Subcutaneous adipose tissue (tissue), 4 donors: ENCODE data around the gene PTGES3. TPM values are rescaled to one million over a fixed set of nuclear protein-coding genes. Genes with fewer than 3 reads are reported as not detected.

Source experiments
- small RNA-seq: library from RNA; depleted of rRNA; stranded (forward); fragments of <200 nt; gene quantifications from one replicate; pipeline ENCODE3, GENCODE V24; 2016
- total RNA-seq, 4 donors: library from RNA; depleted of rRNA; stranded (reverse); fragments of >200 nt; gene quantifications; one replicate each; pipeline ENCODE4 v1.1.0, GENCODE V29; 2016
- TF ChIP-seq, protein P1 (sequence below): fragments of 450-650 bp; IDR thresholded peaks from one replicate; pipeline ENCODE4 v1.5.1; 2016; ENCODE audit warnings: low read depth, mild to moderate bottlenecking, control low read depth, antibody characterized with exemption, moderate library complexity

PTGES3 gene
- total RNA-seq, 4 donors from 2014 or later, result 87.4 to 145 (median 96.2) TPM

DNA sequence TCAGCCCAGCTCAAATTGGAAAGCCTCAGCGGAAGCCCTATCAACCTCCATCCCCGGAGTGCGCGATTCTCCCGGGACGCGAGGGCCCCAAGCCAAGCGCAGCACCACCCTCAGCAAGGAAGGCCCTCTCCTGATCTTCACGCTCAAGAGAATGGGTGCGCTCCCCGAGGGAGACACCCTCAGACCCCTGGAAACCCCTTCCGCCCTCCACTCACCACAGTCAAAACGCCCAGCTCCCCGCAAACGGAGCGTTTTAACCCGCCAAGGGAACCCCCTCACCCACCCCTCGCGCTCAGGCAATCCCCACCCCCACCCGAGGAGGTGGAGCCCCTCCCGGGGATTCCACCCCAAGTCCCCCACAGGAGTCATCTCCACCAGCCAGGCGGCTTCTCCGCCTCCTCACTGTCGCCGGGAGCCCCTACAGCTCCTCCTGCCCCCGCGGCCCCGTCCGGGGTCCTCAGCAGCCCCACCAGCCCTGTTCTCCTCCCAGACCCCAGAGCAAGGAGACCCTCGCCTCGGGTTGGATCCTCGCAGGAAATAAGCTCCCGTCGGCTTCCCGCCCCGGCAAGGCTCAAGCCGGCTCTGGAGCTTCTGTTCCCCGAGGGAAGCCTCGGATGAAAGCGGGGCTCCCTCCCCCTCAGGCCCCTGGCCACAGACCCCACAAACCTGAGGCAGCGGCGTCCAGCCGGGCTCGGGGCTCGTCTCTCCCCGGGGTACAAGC, 58.5 kb downstream of the PTGES3 start:
- TF ChIP-seq, protein P1, sequence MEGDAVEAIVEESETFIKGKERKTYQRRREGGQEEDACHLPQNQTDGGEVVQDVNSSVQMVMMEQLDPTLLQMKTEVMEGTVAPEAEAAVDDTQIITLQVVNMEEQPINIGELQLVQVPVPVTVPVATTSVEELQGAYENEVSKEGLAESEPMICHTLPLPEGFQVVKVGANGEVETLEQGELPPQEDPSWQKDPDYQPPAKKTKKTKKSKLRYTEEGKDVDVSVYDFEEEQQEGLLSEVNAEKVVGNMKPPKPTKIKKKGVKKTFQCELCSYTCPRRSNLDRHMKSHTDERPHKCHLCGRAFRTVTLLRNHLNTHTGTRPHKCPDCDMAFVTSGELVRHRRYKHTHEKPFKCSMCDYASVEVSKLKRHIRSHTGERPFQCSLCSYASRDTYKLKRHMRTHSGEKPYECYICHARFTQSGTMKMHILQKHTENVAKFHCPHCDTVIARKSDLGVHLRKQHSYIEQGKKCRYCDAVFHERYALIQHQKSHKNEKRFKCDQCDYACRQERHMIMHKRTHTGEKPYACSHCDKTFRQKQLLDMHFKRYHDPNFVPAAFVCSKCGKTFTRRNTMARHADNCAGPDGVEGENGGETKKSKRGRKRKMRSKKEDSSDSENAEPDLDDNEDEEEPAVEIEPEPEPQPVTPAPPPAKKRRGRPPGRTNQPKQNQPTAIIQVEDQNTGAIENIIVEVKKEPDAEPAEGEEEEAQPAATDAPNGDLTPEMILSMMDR, result no peak

DNA sequence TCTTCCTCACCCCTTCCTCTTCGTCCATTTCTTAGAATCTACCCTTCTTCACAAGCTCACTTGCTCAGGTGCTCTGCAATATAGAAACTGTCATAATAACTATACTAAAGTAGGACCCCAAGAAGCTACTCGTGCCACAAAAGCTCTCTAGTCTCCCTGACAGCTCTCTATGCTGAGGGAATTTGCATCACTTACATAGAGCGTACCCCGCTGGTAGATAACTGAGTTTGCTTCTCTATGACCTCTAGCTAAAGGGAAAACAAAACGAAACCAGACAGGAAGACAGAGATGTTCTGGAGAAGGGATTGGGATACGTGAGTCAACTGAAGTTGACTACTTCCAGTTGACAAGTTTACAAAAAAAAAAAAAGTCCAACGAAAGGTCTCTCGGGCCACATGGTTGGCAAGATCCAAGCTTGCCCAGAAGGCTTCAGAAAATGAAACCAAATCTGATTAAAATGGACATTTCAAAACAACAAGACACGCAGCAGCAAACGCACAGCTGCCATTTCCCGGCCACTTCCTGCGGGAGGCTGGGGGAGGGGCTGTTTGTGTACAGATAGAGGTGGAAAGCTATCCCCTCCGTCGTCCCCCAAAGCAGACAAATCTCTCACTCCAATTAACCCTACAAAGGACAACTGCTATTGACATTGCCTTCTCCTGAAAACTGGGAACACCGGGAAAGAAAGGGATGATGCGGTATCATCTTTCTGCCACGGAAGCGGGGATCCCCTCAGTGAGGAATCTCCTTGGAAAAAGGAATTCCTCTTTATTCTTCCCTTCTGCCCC, 59.2 kb downstream of the PTGES3 start:
- TF ChIP-seq, protein P1, result no peak

DNA sequence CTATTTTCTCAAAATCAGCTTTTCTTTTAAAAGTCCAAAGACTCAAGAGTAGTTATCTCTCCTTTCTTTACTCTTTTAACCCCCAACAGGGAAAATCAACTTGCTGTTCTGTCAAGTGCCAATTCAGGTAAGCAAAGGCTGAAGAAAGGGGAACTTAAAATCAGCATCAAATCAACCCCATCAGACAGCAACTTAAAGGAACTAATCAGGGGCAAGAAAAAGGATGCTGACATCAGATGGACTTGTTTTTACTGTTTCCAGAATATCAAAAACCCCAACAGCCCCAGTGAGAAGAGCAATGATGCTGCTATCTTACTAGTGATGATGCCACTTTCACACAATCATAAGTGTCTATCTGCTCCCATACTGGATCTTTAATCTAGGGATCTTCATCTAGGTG, 61.4 kb downstream of the PTGES3 start:
- TF ChIP-seq, protein P1, result no peak

DNA sequence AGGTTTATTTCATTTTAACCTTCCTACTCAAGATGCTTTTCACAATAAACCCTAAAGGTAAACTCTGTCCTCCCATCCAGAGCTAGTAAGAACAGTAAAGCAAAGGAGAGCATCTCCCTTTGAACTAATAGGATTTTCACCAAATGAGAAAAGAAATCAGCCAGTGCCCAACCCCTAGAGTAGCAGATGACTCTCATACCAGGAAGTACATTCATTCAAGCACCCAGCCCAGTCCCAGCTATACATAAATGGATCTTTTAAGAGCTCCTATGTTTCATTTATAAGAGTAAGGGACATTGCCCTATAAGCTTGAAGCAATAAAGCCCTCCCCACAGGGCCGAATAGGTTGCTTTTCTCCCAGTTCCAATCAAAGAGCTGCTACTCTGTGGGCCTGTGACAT, 65.5 kb downstream of the PTGES3 start:
- TF ChIP-seq, protein P1, result no peak

DNA sequence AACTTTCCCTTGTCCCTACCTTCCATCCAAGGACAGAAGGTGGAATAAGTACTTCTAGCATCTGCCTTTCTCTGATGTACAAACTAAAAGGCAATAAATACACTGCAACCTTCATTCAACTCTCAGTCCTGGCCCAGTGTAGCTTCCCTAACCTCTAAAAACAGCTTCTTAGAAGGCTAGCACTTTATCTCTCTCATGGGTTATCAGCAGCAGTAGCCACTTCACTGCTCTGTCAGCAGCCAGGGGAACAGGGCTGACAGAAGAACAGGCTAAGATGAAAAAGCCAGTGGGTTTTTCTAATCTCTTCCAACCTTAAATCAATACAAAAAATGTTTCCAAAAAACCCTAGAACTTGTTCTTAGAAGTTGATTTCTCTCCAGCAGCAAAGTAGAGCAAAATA, 71.2 kb downstream of the PTGES3 start:
- TF ChIP-seq, protein P1, result no peak

DNA sequence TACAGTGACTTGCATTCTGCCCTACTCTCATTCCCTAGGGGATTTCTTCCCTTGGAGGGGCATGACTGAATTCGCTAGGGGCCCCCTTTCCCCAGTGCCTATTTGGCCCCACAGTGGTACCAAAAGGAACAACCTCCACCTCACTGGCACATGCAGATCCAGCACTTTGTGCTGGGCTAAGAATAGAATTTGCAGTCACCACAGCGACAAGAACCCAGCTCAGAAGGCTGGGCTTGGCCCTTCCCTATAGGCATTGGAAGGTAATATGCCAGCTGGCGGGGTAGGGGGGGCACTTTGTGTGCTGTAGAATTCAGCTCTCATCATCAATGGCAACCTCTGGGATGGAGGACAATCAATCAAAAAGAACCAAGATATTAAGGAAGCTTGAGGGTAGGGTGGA, 71.8 kb downstream of the PTGES3 start:
- TF ChIP-seq, protein P1, result no peak

DNA sequence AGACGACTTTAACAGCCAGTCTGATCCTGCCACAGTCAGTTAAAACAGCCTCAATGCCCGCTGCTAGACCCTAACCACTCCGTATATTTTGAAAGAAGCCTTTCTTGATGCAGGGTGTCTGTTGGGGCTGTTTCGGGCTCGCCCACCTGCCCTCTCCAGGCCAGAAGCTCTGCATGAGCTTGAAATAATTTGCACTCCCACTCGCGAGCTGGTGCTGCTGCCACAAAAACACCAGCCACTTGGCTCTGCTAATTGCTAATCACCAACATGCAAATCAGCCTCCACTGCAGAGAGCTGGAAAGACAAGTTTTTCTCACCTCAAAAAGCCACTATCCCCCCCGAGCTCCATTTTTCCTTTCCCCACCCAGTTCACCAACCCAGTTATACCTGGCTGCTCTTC, 73.5 kb downstream of the PTGES3 start:
- TF ChIP-seq, protein P1, result no peak

Small RNAs within 50 kb of the gene (small RNA-seq; reads per million reads assigned to genes)
- gene RN7SL809P (not detected), gene SNORD59A (28,311 reads per million, percentile 100 among the genes with 10 or more reads in this experiment)

Other genes with a start within 250 kb of the PTGES3 start
- gene TIMELESS, start 238.9 kb downstream of the PTGES3 start, total RNA-seq, result 1 to 10 TPM; 3.1 to 8.3 (median 4.8) TPM
- not detected for gene MIP, start 233.6 kb downstream of the PTGES3 start, total RNA-seq
- 1 to 10 TPM; 1.5 to 3.2 (median 1.8) TPM for gene SPRYD4, start 219.7 kb downstream of the PTGES3 start, total RNA-seq
- 1 to 10 TPM in 2 of 4 donors, not detected in 2; 1.8 to 3.2 TPM for gene GLS2, start 200.1 kb downstream of the PTGES3 start, total RNA-seq
- gene RBMS2, start 166.5 kb downstream of the PTGES3 start, total RNA-seq, result 10 to 100 TPM; 22.0 to 49.5 (median 33.0) TPM
- 100 to 1,000 TPM in 1 of 4 donors, 10 to 100 TPM in 3; 61.9 to 172 (median 82.3) TPM for gene BAZ2A, start 58.0 kb downstream of the PTGES3 start, total RNA-seq
- 100 to 1,000 TPM; 323 to 838 (median 466) TPM for gene ATP5F1B, start 42.3 kb downstream of the PTGES3 start, total RNA-seq
- 1,000 to 10,000 TPM; 1,156 to 1,436 (median 1,318) TPM for gene NACA, start 37.0 kb upstream of the PTGES3 start, total RNA-seq
- 10 to 100 TPM in 2 of 4 donors, 1 to 10 TPM in 2; 3.4 to 11.7 (median 8.2) TPM for gene PRIM1, start 64.0 kb upstream of the PTGES3 start, total RNA-seq
- gene HSD17B6, start 75.0 kb upstream of the PTGES3 start, total RNA-seq, result 1 to 10 TPM in 1 of 4 donors, not detected in 3; 3.1 TPM
- not detected for gene SDR9C7, start 246.1 kb upstream of the PTGES3 start, total RNA-seq